IMR-90 (cell line): ENCODE data around the gene KIF25. TPM values are rescaled to one million over a fixed set of nuclear protein-coding genes. Genes with fewer than 3 reads are reported as not detected.
A peak's percentile ranks its signal among the peaks of the same experiment; 100 is the strongest.

ENCODE experiments used
- ATAC-seq: fragments of 200-7000 bp; cut with Tn5 transposase; 2 replicates; pipeline ENCODE4 v1.9.1; 2020; ENCODE audit warnings: low read depth, mild to moderate bottlenecking, moderate library complexity
- BruUV-seq: library from RNA; stranded (reverse); fragments of 400-500 nt; replicated peaks from 2 replicates; lab custom pipeline; 2021; lab: Mats Ljungman, UMichigan
- CTCF ChIA-PET: fragments of 300-600 bp; formaldehyde crosslinking; extraction: SDS; loops from one replicate; lab custom pipeline; 2021; ENCODE audit warnings: antibody characterized with exemption; lab: Yijun Ruan, JAX
- POLR2A ChIA-PET: fragments of 300-600 bp; sonication (Branson Sonifier 250); formaldehyde crosslinking; loops from one replicate; lab custom pipeline; 2022; ENCODE audit warnings: antibody characterized with exemption; ENCODE audit not compliant: unreplicated experiment; lab: Charles Lee
- DNase-seq: peaks from one replicate; pipeline ENCODE4 v3.0.0; 2013
- H2AFZ ChIP-seq: replicated peaks from 2 replicates; pipeline ENCODE3; 2013; ENCODE audit warnings: low read length, mild to moderate bottlenecking; ENCODE audit not compliant: poor library complexity
- H2AK5ac ChIP-seq: 2 replicates; pipeline ENCODE4 v1.6.1; 2013; ENCODE audit warnings: low read depth, low read length, inconsistent platforms
- H2AK9ac ChIP-seq: replicated peaks from 2 replicates; pipeline ENCODE3; 2013; ENCODE audit warnings: mild to moderate bottlenecking, low read depth, low read length, moderate library complexity; ENCODE audit not compliant: poor library complexity
- H2BK120ac ChIP-seq: 2 replicates; pipeline ENCODE4 v1.6.1; 2013; ENCODE audit warnings: low read depth, low read length, inconsistent platforms
- H2BK15ac ChIP-seq: 3 replicates; pipeline ENCODE4 v1.6.1; 2013; ENCODE audit warnings: low read depth, low read length, inconsistent platforms
- H2BK20ac ChIP-seq: 2 replicates; pipeline ENCODE4 v1.6.1; 2013; ENCODE audit warnings: low read depth, mild to moderate bottlenecking, inconsistent platforms, low read length, moderate library complexity
- H2BK5ac ChIP-seq: 2 replicates; pipeline ENCODE4 v1.6.1; 2013; ENCODE audit warnings: mild to moderate bottlenecking, low read depth, low read length, inconsistent platforms; ENCODE audit not compliant: poor library complexity, severe bottlenecking
- H3K14ac ChIP-seq: replicated peaks from 2 replicates; pipeline ENCODE4 v1.6.1; 2013; ENCODE audit warnings: low read depth, low read length, inconsistent platforms
- H3K18ac ChIP-seq: 2 replicates; pipeline ENCODE4 v1.6.1; 2013; ENCODE audit warnings: low read depth, low read length, control low read depth
- H3K23ac ChIP-seq: 2 replicates; pipeline ENCODE4 v1.6.1; 2013; ENCODE audit warnings: low read depth, low read length, inconsistent platforms
- H3K27ac ChIP-seq: 2 replicates; pipeline ENCODE4 v1.5.1; 2013; ENCODE audit warnings: mild to moderate bottlenecking, control low read depth, low read length; ENCODE audit not compliant: insufficient read depth
- H3K27me3 ChIP-seq: 2 replicates; pipeline ENCODE4 v1.6.1; 2013; ENCODE audit warnings: low read length; ENCODE audit not compliant: control insufficient read depth, insufficient read depth
- H3K36me3 ChIP-seq: 2 replicates; pipeline ENCODE4 v1.6.1; 2013; ENCODE audit warnings: low read length, mixed read lengths; ENCODE audit not compliant: control insufficient read depth, insufficient read depth
- H3K4ac ChIP-seq: 2 replicates; pipeline ENCODE4 v1.6.1; 2013; ENCODE audit warnings: low read depth, low read length, inconsistent platforms
- H3K4me1 ChIP-seq: 2 replicates; pipeline ENCODE4 v1.6.1; 2013; ENCODE audit warnings: low read length, mixed read lengths; ENCODE audit not compliant: control insufficient read depth, insufficient read depth
- H3K4me2 ChIP-seq: 2 replicates; pipeline ENCODE4 v1.6.1; 2013; ENCODE audit warnings: low read depth, mild to moderate bottlenecking, control low read depth, low read length, moderate library complexity
- H3K4me3 ChIP-seq: 2 replicates; pipeline ENCODE4 v1.5.1; 2013; ENCODE audit warnings: low read depth, mild to moderate bottlenecking, control low read depth, low read length, moderate library complexity; ENCODE audit not compliant: insufficient read depth
- H3K56ac ChIP-seq: 2 replicates; pipeline ENCODE4 v1.6.1; 2013; ENCODE audit warnings: low read length, inconsistent platforms; ENCODE audit not compliant: insufficient read depth; ENCODE audit errors: extremely low read depth
- H3K79me1 ChIP-seq, 2 experiments: 2 replicates each; pipeline ENCODE4 v1.6.1; 2013; ENCODE audit warnings: low read length in 2 of 2, inconsistent platforms in 1 of 2, low read depth in 1 of 2
- H3K9ac ChIP-seq: 2 replicates; pipeline ENCODE4 v1.6.1; 2013; ENCODE audit warnings: low read depth, low read length, control low read depth
- H3K9me1 ChIP-seq: 2 replicates; pipeline ENCODE4 v1.6.1; 2013; ENCODE audit warnings: low read length, inconsistent platforms; ENCODE audit not compliant: insufficient read depth
- H3K9me3 ChIP-seq: 2 replicates; pipeline ENCODE4 v1.6.1; 2013; ENCODE audit warnings: low read length; ENCODE audit not compliant: control insufficient read depth, insufficient read depth
- H4K20me1 ChIP-seq: 2 replicates; pipeline ENCODE4 v1.6.1; 2013; ENCODE audit warnings: low read length, inconsistent platforms; ENCODE audit not compliant: insufficient read depth
- H4K5ac ChIP-seq: 2 replicates; pipeline ENCODE4 v1.6.1; 2013; ENCODE audit warnings: mild to moderate bottlenecking, low read depth, low read length, control low read depth
- H4K8ac ChIP-seq, 2 experiments: 2 replicates each; pipeline ENCODE4 v1.6.1; 2013; ENCODE audit warnings: low read depth in 2 of 2, low read length in 2 of 2, control low read depth in 1 of 2, inconsistent platforms in 1 of 2
- H4K91ac ChIP-seq: 2 replicates; pipeline ENCODE4 v1.6.1; 2013; ENCODE audit warnings: low read depth, low read length, inconsistent platforms; ENCODE audit not compliant: insufficient read depth
- BHLHE40 ChIP-seq: fragments of 150-350 bp; IDR thresholded peaks from 2 replicates; pipeline ENCODE4 v1.6.1; 2016; ENCODE audit warnings: mild to moderate bottlenecking, low read depth, low read length
- CHD1 ChIP-seq: IDR thresholded peaks from 2 replicates; pipeline ENCODE4 v1.6.1; 2012; ENCODE audit warnings: low read depth, low read length, improper control_type of control experiment
- CTCF ChIP-seq: conservative IDR thresholded peaks from 2 replicates; pipeline ENCODE4 v1.5.1; 2012; ENCODE audit warnings: mild to moderate bottlenecking, low read depth, low read length, improper control_type of control experiment
- ELK1 ChIP-seq: fragments of 150-350 bp; IDR thresholded peaks from 2 replicates; pipeline ENCODE4 v1.6.1; 2016; ENCODE audit warnings: low read depth, mild to moderate bottlenecking, low read length, moderate library complexity, borderline replicate concordance
- FOS ChIP-seq: fragments of 150-350 bp; IDR thresholded peaks from 2 replicates; pipeline ENCODE4 v1.6.1; 2016; ENCODE audit warnings: low read depth, low read length
- MAFK ChIP-seq: IDR thresholded peaks from 2 replicates; pipeline ENCODE4 v1.6.1; 2012; ENCODE audit warnings: low read depth, low read length, improper control_type of control experiment
- MAZ ChIP-seq: IDR thresholded peaks from 2 replicates; pipeline ENCODE4 v1.6.1; 2012; ENCODE audit warnings: low read depth, mild to moderate bottlenecking, low read length, improper control_type of control experiment, moderate library complexity, borderline replicate concordance
- MXI1 ChIP-seq: IDR thresholded peaks from 2 replicates; pipeline ENCODE4 v1.6.1; 2012; ENCODE audit warnings: low read depth, mild to moderate bottlenecking, low read length, moderate library complexity, borderline replicate concordance
- NFE2L2 ChIP-seq: fragments of 150-350 bp; IDR thresholded peaks from 2 replicates; pipeline ENCODE4 v1.6.1; 2016; ENCODE audit warnings: low read depth, mild to moderate bottlenecking, low read length
- POLR2A ChIP-seq: IDR thresholded peaks from 2 replicates; pipeline ENCODE4 v1.6.1; 2012; ENCODE audit warnings: mild to moderate bottlenecking, low read depth, low read length
- RAD21 ChIP-seq: IDR thresholded peaks from 2 replicates; pipeline ENCODE4 v1.6.1; 2012; ENCODE audit warnings: low read length, improper control_type of control experiment
- RCOR1 ChIP-seq: IDR thresholded peaks from 2 replicates; pipeline ENCODE4 v1.6.1; 2012; ENCODE audit warnings: mild to moderate bottlenecking, low read length, improper control_type of control experiment; ENCODE audit not compliant: insufficient replicate concordance
- RFX5 ChIP-seq: IDR thresholded peaks from 2 replicates; pipeline ENCODE4 v1.8.0; 2012; ENCODE audit warnings: low read depth, mild to moderate bottlenecking, low read length, moderate library complexity
- WGBS, 2 experiments: methylation state at CpG; one replicate each; pipeline versions ENCODE4 v1.1.5 to v1.1.7; 2013; ENCODE audit warnings: missing lambda C conversion rate in 2 of 2; ENCODE audit not compliant: insufficient read length in 1 of 2; ENCODE audit errors: extremely low coverage in 2 of 2; 5-methylcytosine and 5-hydroxymethylcytosine counted together
- dilution Hi-C: fragments of 300-500 bp; cut with HindIII; formaldehyde crosslinking; loops from one replicate; pipeline ENCODE4 v1.14.3; 2018; ENCODE audit warnings: low sequenced_read_pairs; ENCODE audit not compliant: unreplicated experiment
- in situ Hi-C: fragments of 300-500 bp; cut with MboI; formaldehyde crosslinking; loops from 3 replicates; pipeline ENCODE4 v1.14.3; 2019; ENCODE audit warnings: low sequenced_read_pairs, inconsistent platforms, mixed read lengths
- intact Hi-C: fragments of 100-400 bp; cut with micrococcal nuclease; formaldehyde crosslinking; loops from 2 replicates; pipeline ENCODE4 v1.10.0; 2022
- polyA plus RNA-seq, 3 experiments: library from polyadenylated mRNA; depleted of rRNA; stranded (reverse); fragments of >200 nt; gene quantifications; 2 replicates each; pipeline ENCODE4 v1.2.3, GENCODE V29; 2012; ENCODE audit warnings: low replicate concordance in 1 of 3
- total RNA-seq: library from RNA; depleted of rRNA; stranded (reverse); fragments of >200 nt; gene quantifications from 2 replicates; pipeline ENCODE4 v1.2.3, GENCODE V29; 2012

The KIF25 gene
- total and polyA plus RNA-seq, 2 of the 4 experiments (the other 2 are of a cell fraction), result not detected

DNA sequence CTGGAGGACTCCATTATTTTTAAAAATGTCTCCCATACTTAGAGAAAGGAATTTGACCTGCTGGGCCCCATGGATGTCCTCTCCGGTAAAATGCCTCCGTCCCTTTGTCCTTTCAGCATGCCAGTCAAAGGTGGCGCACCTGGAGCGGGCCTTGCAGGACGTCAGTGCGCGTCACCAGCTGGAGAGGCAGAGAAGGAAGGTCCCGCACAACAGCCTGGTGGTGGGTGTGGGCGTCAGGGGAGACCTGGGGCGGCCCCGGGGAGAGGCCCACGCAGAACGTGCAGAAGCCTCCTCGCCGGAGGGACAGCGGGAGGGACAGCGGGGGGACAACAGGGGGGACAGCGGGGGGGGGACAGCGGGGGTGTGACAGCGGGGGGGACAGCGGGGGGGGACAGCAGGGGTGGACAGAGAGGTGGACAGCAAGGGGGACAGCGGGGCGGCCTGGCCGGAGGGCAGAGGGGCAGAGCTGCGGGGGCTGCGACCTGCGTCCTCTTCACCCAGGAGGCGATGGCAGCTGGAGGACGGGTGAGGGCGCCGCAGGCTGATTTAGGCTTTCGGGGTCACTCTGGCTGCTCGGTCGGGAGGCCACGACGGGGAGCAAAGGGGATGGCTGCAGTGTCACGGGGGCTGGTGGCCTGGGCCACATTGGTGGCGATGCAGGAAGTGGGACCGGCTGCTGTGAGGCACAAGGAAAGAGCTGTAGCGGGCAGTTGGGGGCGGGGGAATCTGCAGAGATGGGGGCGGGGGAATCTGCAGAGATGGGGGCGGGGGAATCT is 859 bp upstream of the KIF25 start:
- dilution Hi-C loops, result no loop called here
- H3K4ac ChIP-seq, result no peak overlapping the region

More for the DNA sequence above, 859 bp upstream of the KIF25 start:
- Histone ChIP-seq H3K14ac (no peak overlapping the region), H3K27ac (no peak overlapping the region), H3K9me1 (no peaks in the 10 kb centered on the region; the same call in 1 of the 2 replicates), H3K79me1 (no peaks in the 10 kb centered on the region), H3K4me2 (no peak overlapping the region), H2AK5ac (no peak overlapping the region), H2AFZ (peak overlapping the region; percentile 72), H4K20me1 (no peaks in the 10 kb centered on the region), H4K5ac (no peak overlapping the region), H3K9ac (no peak overlapping the region), H2BK5ac (no peak overlapping the region), H3K9me3 (no peaks in the 10 kb centered on the region), H2BK20ac (no peak overlapping the region), H4K8ac (no peak overlapping the region), H3K36me3 (no peaks in the 10 kb centered on the region), H3K18ac (no peak overlapping the region), H3K56ac (no peak overlapping the region), H2AK9ac (no peak overlapping the region), H3K23ac (no peak overlapping the region), H3K27me3 (peaks cover 18% of the 10 kb centered on the region), H3K4me3 (no peak overlapping the region), H2BK120ac (no peak overlapping the region), H4K91ac (no peak overlapping the region), H2BK15ac (no peak overlapping the region), H3K4me1 (no peaks in the 10 kb centered on the region; the same call in 1 of the 2 replicates)
- no peak for TF ChIP-seq MAFK
- no peak for TF ChIP-seq BHLHE40
- no peak for TF ChIP-seq MXI1
- TF ChIP-seq NFE2L2, result no peak
- no peak for TF ChIP-seq POLR2A
- TF ChIP-seq CTCF, result no peak
- TF ChIP-seq MAZ, result no peak
- no peak for TF ChIP-seq RAD21
- TF ChIP-seq FOS, result no peak
- no peak for TF ChIP-seq ELK1
- no peak for TF ChIP-seq RCOR1
- no peak for TF ChIP-seq CHD1
- no peak for TF ChIP-seq RFX5
- ChIA-PET POLR2A (no interaction called here), CTCF (no interaction called here)
- WGBS, 2 experiments, result 70% methylated on average over 6 of the region's 43 CpGs; no CpG with 5 or more reads in 1 of the 2 experiments
- in situ Hi-C loops, result no loop called here
- ATAC-seq (no peak), DNase-seq (no peak)
- BruUV-seq, result no TSS peak
- intact Hi-C loops, result no loop called here
